Amygdala (tissue), 56 donors: ENCODE data around the gene IGSF8.

Experiments
- DNase-seq, 56 donors: peaks; one replicate each; lab custom pipeline; 2025; lab: John Stamatoyannopoulos, UW

Gene IGSF8

GRCh38 chr1:160048335-160048734 lies 50.1 kb downstream of the IGSF8 start:
- no peak for DNase-seq

GRCh38 chr1:160047111-160047991 lies 51.1 kb downstream of the IGSF8 start:
- DNase-seq, result no peak

- DNase-seq, result peak in 55 of 56 donors; percentile 28 to 95 (median 82)
These were observed 51.8 kb downstream of the IGSF8 start for GRCh38 chr1:160046494-160047110.

GRCh38 chr1:160045653-160046052 lies 52.8 kb downstream of the IGSF8 start:
- no peak for DNase-seq

- no peak for DNase-seq
These were observed 54.9 kb downstream of the IGSF8 start for GRCh38 chr1:160043543-160043942.
